ENCODE measurements around the gene AJAP1.

AJAP1 gene

DNA sequence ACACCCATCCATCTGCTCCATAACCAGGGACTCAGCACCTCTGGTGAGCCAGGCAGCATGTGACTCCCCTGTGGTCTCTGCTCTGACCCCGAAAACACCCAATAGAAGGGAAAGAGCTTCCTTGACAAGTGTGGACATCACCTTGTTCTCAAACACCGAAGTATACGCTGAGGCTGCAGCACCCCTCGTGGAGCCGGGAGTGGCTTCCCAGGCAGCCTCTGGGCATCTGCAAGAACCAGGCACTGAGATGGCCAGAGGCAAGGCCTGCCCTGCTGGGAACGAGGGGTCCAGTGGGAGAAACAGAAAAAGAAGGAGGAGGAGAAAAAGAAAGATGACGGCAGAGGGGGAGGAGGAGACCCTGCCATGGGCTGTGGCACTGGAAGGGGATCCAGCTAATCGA lies 18.2 kb upstream of the AJAP1 start:
- Histone ChIP-seq H3K27me3 (ENCODE audit: insufficient read depth, poor library complexity, severe bottlenecking) (no peaks in the 10 kb centered on the region), H3K4me3 (replicated peaks; ENCODE audit: insufficient read depth, low read length) (no peak overlapping the region), H3K27ac (replicated peaks) (no peak overlapping the region)
- no peak for DNase-seq (ENCODE audit: low read depth in 1 of 2, low spot score in 1 of 2)
- TF ChIP-seq, protein P1, sequence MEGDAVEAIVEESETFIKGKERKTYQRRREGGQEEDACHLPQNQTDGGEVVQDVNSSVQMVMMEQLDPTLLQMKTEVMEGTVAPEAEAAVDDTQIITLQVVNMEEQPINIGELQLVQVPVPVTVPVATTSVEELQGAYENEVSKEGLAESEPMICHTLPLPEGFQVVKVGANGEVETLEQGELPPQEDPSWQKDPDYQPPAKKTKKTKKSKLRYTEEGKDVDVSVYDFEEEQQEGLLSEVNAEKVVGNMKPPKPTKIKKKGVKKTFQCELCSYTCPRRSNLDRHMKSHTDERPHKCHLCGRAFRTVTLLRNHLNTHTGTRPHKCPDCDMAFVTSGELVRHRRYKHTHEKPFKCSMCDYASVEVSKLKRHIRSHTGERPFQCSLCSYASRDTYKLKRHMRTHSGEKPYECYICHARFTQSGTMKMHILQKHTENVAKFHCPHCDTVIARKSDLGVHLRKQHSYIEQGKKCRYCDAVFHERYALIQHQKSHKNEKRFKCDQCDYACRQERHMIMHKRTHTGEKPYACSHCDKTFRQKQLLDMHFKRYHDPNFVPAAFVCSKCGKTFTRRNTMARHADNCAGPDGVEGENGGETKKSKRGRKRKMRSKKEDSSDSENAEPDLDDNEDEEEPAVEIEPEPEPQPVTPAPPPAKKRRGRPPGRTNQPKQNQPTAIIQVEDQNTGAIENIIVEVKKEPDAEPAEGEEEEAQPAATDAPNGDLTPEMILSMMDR (IDR thresholded peaks at IDR 0.05; ENCODE audit: insufficient read depth, low read length) = no peak
- TF ChIP-seq POLR2AphosphoS5 (IDR thresholded peaks at IDR 0.05; ENCODE audit: low read depth) (no peak), GABPA (IDR thresholded peaks at IDR 0.05; ENCODE audit: low read depth) (no peak), SPI1 (IDR thresholded peaks at IDR 0.05; ENCODE audit: borderline replicate concordance, low read depth) (no peak)
- TF ChIP-seq, protein P2, sequence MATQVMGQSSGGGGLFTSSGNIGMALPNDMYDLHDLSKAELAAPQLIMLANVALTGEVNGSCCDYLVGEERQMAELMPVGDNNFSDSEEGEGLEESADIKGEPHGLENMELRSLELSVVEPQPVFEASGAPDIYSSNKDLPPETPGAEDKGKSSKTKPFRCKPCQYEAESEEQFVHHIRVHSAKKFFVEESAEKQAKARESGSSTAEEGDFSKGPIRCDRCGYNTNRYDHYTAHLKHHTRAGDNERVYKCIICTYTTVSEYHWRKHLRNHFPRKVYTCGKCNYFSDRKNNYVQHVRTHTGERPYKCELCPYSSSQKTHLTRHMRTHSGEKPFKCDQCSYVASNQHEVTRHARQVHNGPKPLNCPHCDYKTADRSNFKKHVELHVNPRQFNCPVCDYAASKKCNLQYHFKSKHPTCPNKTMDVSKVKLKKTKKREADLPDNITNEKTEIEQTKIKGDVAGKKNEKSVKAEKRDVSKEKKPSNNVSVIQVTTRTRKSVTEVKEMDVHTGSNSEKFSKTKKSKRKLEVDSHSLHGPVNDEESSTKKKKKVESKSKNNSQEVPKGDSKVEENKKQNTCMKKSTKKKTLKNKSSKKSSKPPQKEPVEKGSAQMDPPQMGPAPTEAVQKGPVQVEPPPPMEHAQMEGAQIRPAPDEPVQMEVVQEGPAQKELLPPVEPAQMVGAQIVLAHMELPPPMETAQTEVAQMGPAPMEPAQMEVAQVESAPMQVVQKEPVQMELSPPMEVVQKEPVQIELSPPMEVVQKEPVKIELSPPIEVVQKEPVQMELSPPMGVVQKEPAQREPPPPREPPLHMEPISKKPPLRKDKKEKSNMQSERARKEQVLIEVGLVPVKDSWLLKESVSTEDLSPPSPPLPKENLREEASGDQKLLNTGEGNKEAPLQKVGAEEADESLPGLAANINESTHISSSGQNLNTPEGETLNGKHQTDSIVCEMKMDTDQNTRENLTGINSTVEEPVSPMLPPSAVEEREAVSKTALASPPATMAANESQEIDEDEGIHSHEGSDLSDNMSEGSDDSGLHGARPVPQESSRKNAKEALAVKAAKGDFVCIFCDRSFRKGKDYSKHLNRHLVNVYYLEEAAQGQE (IDR thresholded peaks at IDR 0.05; ENCODE audit: insufficient replicate concordance, low read depth) = no peak

DNA sequence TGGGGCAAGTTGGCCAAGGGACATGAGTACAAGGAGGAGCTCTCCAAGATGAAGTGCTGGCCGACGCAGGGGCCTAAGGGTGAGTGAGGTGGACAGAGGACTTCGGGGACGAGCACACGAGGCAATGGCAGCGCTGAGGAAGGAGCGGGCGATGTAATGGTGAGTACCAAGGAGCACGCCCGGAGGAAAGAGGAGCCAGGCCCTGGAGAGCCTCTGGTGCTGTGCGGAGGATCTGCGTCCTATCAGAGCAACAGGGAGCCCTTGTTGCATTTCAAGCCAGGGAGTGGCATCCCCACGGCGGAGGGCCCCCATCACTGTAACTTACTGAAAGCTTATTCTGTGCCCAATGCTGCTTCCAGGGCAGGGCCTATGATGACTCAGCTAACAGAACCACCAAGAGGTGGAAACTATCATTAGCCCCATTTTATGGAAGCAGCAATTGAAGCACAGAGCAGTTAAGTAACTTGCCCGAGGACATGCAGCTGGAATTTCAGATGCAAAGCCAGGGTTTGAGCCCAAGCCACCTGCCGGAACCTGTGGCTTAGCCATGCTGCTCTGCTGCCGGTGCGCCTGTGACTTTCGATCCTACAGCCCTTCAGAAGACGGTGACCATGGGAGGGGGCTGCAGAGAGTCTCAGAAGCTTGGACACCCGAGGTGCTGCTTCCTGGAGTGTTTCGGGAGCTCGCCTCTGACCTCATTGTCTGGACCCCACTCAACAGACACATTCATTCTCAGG lies 17.6 kb upstream of the AJAP1 start:
- TF ChIP-seq GABPA (IDR thresholded peaks at IDR 0.05; ENCODE audit: low read depth) (no peak), POLR2AphosphoS5 (IDR thresholded peaks at IDR 0.05; ENCODE audit: low read depth) (no peak), SPI1 (IDR thresholded peaks at IDR 0.05; ENCODE audit: borderline replicate concordance, low read depth) (no peak)
- TF ChIP-seq, protein P1 (IDR thresholded peaks at IDR 0.05; ENCODE audit: insufficient read depth, low read length) = no peak
- TF ChIP-seq, protein P2 (IDR thresholded peaks at IDR 0.05; ENCODE audit: insufficient replicate concordance, low read depth) = no peak
- H3K27me3 ChIP-seq (ENCODE audit: insufficient read depth, poor library complexity, severe bottlenecking) = no peaks in the 10 kb centered on the region
- H3K4me3 ChIP-seq (replicated peaks; ENCODE audit: insufficient read depth, low read length) = no peak overlapping the region
- DNase-seq (ENCODE audit: low read depth in 1 of 2, low spot score in 1 of 2) = no peak
- H3K27ac ChIP-seq (replicated peaks) = no peak overlapping the region

DNA sequence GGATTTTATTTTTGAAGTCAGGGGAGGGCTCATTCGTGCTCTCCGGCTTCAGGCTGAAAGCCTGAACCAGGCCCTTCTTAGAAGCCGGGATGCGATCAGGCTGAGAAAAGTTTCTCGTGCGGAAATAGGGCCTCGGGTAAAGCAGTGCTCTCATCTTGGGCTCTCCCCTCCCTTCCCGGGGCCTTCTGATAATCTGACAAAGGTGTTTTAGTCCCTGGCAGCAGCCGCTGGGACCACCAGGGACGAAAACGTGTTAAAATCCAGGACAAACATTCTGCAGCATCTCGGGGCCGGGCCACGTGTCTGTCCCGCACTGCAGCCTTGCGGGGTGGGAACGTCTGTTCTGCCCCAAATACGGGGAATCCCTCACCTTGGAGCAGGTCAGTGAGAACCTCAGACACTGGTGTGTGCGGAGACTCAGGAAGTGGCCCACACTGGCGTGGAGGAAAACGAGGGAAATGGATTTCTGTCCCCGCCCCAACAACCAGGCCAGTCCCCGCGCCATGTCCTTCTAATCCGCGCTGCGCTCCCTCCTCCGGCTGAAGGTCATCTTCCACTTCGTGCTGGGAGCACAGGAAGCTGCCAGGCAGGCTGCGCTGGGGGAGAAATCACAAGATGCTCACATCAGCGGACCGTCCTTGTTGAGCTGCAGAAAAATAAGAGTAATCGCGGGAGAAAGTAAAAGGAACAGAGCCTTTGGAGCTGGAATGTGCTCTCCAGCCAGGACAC lies 16.6 kb upstream of the AJAP1 start:
- DNase-seq (ENCODE audit: low read depth in 1 of 2, low spot score in 1 of 2) = no peak
- H3K27me3 ChIP-seq (ENCODE audit: insufficient read depth, poor library complexity, severe bottlenecking) = no peaks in the 10 kb centered on the region
- H3K27ac ChIP-seq (replicated peaks) = no peak overlapping the region
- TF ChIP-seq, protein P2 (IDR thresholded peaks at IDR 0.05; ENCODE audit: insufficient replicate concordance, low read depth) = no peak
- TF ChIP-seq GABPA (IDR thresholded peaks at IDR 0.05; ENCODE audit: low read depth) = no peak
- TF ChIP-seq, protein P1 (IDR thresholded peaks at IDR 0.05; ENCODE audit: insufficient read depth, low read length) = no peak
- TF ChIP-seq SPI1 (IDR thresholded peaks at IDR 0.05; ENCODE audit: borderline replicate concordance, low read depth) = no peak
- TF ChIP-seq POLR2AphosphoS5 (IDR thresholded peaks at IDR 0.05; ENCODE audit: low read depth) = no peak
- H3K4me3 ChIP-seq (replicated peaks; ENCODE audit: insufficient read depth, low read length) = no peak overlapping the region
